ENCODE results near the gene ABI3BP.

ABI3BP gene

DNA sequence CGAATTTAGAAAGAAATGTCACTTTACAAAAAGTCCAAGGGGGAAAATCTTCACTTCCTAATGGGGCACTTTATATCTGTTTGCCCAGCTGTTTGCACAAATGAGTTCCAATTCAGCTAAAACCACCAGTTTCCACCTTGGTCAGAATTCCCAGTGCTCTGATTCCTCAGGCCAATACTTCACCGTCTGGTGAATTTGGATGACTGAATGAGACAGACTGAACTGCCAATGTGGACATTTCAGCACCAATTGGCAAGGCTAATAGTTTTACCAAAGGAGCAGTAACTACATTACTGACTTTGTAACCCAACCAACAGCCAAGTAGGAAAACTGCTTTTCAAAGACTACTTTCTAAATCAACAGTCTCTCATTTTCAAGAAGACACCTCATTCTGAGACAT lies 51.8 kb downstream of the ABI3BP start:
- TF ChIP-seq, protein P1, sequence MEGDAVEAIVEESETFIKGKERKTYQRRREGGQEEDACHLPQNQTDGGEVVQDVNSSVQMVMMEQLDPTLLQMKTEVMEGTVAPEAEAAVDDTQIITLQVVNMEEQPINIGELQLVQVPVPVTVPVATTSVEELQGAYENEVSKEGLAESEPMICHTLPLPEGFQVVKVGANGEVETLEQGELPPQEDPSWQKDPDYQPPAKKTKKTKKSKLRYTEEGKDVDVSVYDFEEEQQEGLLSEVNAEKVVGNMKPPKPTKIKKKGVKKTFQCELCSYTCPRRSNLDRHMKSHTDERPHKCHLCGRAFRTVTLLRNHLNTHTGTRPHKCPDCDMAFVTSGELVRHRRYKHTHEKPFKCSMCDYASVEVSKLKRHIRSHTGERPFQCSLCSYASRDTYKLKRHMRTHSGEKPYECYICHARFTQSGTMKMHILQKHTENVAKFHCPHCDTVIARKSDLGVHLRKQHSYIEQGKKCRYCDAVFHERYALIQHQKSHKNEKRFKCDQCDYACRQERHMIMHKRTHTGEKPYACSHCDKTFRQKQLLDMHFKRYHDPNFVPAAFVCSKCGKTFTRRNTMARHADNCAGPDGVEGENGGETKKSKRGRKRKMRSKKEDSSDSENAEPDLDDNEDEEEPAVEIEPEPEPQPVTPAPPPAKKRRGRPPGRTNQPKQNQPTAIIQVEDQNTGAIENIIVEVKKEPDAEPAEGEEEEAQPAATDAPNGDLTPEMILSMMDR (IDR thresholded peaks at IDR 0.05; ENCODE audit: low read depth, low read length), result no peak
- no peak overlapping the region for H3K4me3 ChIP-seq (ENCODE audit: low read depth, low read length)

DNA sequence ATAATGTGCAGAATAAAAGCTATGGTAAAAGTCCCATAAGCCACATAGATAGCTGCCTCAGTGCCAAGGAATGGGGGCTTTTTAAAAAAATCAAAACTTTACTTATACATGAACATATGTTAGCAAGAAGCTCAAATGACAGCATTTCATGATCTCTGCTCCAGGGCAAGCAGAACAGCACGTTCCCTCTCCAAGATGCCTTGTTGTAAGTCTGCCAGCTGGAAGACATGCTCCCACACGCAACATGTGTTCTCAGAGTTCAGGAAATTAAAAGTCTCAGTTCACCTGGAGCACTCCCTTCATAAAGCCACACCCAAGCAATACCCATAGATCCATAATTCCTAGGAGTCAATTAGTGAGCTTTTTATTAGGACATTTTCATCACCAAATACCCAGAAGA lies 52.2 kb downstream of the ABI3BP start:
- TF ChIP-seq, protein P1 (IDR thresholded peaks at IDR 0.05; ENCODE audit: low read depth, low read length), result no peak

DNA sequence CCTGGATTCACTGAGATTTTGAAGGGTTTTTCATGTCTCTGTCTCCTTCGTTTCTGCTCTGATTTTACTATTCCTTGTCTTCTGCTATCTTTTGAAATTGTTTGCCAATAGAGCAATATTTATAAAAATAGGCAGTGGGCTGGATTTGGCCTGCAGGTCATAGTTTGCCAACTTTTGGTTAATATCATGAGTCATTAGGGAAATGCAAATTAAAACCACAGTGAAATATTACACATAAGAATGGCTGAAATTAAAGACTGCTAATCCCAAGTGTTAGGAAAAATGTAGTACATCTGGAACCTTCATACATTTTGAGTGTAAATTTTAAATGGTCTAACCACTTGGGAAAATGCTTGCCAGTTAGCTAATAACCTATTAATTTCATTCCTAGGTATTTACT lies 56.3 kb downstream of the ABI3BP start:
- no peak overlapping the region for H3K4me3 ChIP-seq (ENCODE audit: low read depth, low read length)
- TF ChIP-seq, protein P1 (IDR thresholded peaks at IDR 0.05; ENCODE audit: low read depth, low read length), result no peak

More for the DNA sequence above, 52.2 kb downstream of the ABI3BP start:
- H3K4me3 ChIP-seq (ENCODE audit: low read depth, low read length), result no peak overlapping the region

DNA sequence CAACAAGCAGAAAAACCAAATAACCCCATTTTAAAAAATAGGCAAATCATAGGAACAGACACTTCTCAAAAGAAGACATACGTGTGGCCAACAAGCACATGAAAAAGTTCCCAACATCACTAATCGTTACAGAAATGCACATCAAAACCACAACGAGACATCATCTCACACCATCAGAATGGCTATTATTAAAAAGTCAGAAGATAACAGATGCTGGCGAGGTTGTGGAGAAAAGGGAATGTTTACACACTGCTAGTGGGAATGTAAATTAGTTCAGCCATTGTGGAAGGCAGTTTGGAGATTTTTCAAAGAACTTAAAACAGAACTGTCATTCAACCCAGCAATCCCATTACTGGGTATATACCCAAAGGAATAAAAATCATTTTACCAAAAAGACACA lies 60.7 kb downstream of the ABI3BP start:
- no peak overlapping the region for H3K4me3 ChIP-seq (ENCODE audit: low read depth, low read length)
- TF ChIP-seq, protein P1 (IDR thresholded peaks at IDR 0.05; ENCODE audit: low read depth, low read length), result no peak

DNA sequence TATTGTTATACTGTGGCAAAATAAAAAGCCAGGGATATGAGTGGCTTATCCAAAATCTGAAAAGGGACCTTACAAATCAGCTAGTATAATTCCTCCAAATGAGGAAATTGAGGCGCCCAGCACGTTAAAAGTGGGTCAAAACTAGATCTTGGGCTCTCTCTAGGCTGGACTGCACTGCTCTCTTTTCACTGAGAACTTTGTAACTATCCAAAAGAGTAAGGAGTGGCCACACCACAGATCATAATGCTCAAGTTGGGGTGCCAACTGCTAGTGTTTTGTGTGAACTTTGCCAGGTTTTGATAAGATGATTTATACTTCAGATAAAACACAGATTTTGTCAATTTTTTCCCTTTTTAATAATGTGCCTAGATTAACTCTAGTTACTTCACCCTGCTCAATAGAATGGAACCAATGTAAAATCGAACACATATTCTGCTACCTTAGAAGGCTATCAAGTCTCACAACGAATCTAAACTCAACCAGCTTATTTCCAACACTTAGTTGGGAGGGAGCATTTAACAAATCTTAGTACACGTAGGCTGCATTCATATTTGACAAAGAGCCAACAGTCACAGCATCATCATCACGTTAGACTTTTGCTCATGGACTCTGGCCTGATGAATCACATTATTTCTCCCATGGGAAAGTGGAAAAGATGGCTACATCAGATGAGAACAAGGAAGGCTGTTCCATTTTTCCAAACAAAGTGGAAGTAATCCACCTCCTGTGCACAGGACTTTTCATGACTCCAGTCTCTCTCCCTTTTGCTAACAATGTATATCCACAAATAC lies 64.4 kb downstream of the ABI3BP start:
- H3K4me3 ChIP-seq (ENCODE audit: low read depth, low read length), result no peak overlapping the region
- TF ChIP-seq, protein P1 (IDR thresholded peaks at IDR 0.05; ENCODE audit: low read depth, low read length), result no peak

DNA sequence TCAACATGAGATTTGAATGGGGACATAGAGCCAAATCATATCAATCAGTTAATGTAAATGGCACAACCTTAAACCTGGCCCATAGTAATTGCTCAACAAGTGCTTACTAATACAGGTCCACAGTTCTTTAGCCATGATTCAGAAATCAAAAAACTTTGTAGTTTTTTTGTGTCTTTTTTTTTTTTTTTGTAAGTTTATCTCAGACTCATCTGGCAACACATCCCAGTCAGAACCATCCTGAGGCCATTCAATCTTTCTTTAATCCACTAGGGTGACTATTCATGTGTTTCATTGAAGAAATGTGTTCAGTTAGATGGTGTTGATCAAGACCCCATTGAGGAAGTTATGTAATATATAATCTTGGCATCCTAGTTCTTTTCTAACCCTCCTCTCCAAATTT lies 65.4 kb downstream of the ABI3BP start:
- H3K4me3 ChIP-seq (ENCODE audit: low read depth, low read length), result no peak overlapping the region
- TF ChIP-seq, protein P1 (IDR thresholded peaks at IDR 0.05; ENCODE audit: low read depth, low read length), result no peak

DNA sequence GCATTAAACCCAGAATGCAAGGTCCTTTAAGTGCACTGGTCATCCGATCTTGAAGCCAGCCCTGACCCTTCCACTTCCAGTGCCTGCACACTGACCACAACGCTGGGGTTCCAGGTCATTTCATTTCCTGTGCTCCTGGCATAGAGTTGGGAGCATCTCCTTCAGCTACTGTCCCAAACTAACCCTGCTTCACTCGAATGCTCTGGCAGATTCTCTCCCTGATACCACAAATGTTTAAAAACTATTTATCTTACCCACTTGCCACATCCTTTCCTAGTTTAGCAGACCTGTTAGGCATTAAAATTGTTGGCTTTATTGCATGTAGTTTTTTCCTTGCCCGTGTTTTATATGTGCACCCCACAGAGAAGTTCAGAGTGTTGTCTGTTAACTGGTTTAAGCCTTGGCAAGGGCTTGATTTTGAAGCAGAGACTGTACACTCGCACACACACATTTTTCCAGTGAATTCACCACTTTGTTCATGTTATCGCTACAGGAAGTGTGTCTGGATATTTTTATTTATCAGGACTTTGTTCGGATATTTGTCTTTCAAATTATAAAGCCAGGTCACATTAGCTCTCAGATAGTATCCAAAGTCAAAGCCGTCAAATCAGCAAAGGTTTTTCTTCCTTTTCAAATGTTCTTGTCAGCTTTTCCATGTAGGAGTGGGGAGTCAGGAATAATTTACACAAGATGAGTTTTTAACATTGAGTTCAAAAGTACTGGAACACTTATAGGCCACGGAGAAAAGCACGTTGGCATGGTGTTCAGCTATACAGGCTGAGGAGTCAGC lies 77.3 kb downstream of the ABI3BP start:
- TF ChIP-seq, protein P1 (IDR thresholded peaks at IDR 0.05; ENCODE audit: low read depth, low read length), result no peak

More for the DNA sequence above, 77.3 kb downstream of the ABI3BP start:
- H3K4me3 ChIP-seq (ENCODE audit: low read depth, low read length), result no peak overlapping the region

Measured in WI38 (cell line).